Ishikawa (cell line): ENCODE results near the gene RIC1.

Source experiments
- CEBPB ChIP-seq: IDR thresholded peaks from 2 replicates; pipeline ENCODE4 v1.6.1; 2012
- EP300 ChIP-seq: IDR thresholded peaks from 2 replicates; pipeline ENCODE4 v1.6.1; 2012; ENCODE audit warnings: borderline replicate concordance
- MAX ChIP-seq: IDR thresholded peaks from 2 replicates; pipeline ENCODE4 v1.6.1; 2012
- NFIC ChIP-seq: IDR thresholded peaks from 2 replicates; pipeline ENCODE4 v1.6.1; 2012
- RAD21 ChIP-seq: IDR thresholded peaks from 2 replicates; pipeline ENCODE4 v1.6.1; 2012; ENCODE audit warnings: low read depth
- REST ChIP-seq: IDR thresholded peaks from 2 replicates; pipeline ENCODE4 v1.6.1; 2012; ENCODE audit warnings: low read depth, mild to moderate bottlenecking
- TAF1 ChIP-seq: IDR thresholded peaks from 2 replicates; pipeline ENCODE4 v1.6.1; 2012; ENCODE audit warnings: low read depth, mild to moderate bottlenecking
- TEAD4 ChIP-seq: IDR thresholded peaks from 2 replicates; pipeline ENCODE4 v1.6.1; 2012
- YY1 ChIP-seq: IDR thresholded peaks from 2 replicates; pipeline ENCODE4 v1.6.1; 2012; ENCODE audit warnings: low read depth

- no peak for TF ChIP-seq RAD21
- TF ChIP-seq EP300 = no peak
- TF ChIP-seq CEBPB = no peak
- TF ChIP-seq YY1 = no peak
- TF ChIP-seq MAX = no peak
- TF ChIP-seq NFIC = no peak
- TF ChIP-seq TEAD4 = no peak
- no peak for TF ChIP-seq TAF1
- no peak for TF ChIP-seq REST
These were observed 13.3 kb downstream of the RIC1 start for GRCh38 chr9:5642170-5642569.
